Prostate gland (tissue), 2 donors: ENCODE results near the gene CELF1.
A peak's percentile ranks its signal among the peaks of the same experiment; 100 is the strongest.

ENCODE experiments used
- CTCF ChIP-seq, 4 experiments: fragments of 200-600 bp in 2 of 4; fragments of 450-650 bp in 2 of 4; sonication (generic) in 2 of 4; IDR thresholded peaks; 1 replicate in 3 of 4; 2 replicates in 1 of 4; pipeline ENCODE4 v1.5.1; 2016 to 2019; ENCODE audit warnings: antibody characterized with exemption in 4 of 4, mild to moderate bottlenecking in 2 of 4, moderate library complexity in 2 of 4
- POLR2A ChIP-seq: fragments of 450-650 bp; IDR thresholded peaks from one replicate; pipeline ENCODE4 v1.6.1; 2016; ENCODE audit warnings: antibody characterized with exemption, mild to moderate bottlenecking
- POLR2AphosphoS5 ChIP-seq: sonication (generic); formaldehyde crosslinking; IDR thresholded peaks from one replicate; pipeline ENCODE4 v1.6.1; 2017; ENCODE audit warnings: antibody characterized with exemption

DNA sequence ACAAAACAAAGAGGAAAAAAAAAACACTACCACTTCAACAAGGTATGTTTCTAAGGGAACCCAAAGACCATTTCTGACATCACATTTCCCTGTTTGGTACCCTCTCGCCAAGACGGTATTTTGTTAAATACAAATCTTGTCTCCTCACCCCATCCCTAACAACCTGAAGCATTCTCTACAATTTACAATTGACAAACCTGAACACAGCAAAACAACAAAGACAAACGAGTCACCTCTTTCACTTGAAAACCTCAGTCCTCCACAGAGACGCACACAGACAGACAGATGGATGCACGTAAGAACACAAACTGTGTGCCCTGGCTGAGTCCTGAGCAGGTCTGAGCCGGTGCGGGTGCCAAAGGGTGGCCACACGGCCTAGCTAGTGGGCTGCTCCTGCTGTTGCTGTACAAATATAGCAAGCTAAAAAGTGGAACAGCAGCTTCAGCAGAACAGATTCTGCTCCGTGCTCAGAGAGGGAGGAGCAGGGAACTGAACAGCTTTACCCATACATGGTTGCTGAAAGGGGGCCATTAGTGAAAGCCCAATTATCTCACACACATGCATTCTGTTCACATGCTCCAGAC lies 28.5 kb downstream of the CELF1 start:
- no peak for TF ChIP-seq POLR2A
- no peak for TF ChIP-seq CTCF (IDR thresholded peaks at IDR 0.05)
- peak; percentile 30 for TF ChIP-seq POLR2AphosphoS5
